GM19372 (cell line): ENCODE results near the gene ZCWPW2.

Experiments
- ATAC-seq: cut with Tn5 transposase; IDR thresholded peaks from one replicate; pipeline ENCODE4 v1.9.1; 2021; ENCODE audit warnings: mild to moderate bottlenecking, low read depth, moderate library complexity; ENCODE audit not compliant: unreplicated experiment

ZCWPW2 gene

GRCh38 chr3:28349469-28350000, 1.0 kb downstream of the ZCWPW2 start:
- ATAC-seq: no peak

GRCh38 chr3:28376424-28376823, 27.9 kb downstream of the ZCWPW2 start:
- ATAC-seq: no peak

GRCh38 chr3:28386049-28386448, 37.5 kb downstream of the ZCWPW2 start:
- ATAC-seq: no peak

GRCh38 chr3:28388978-28389377, 40.5 kb downstream of the ZCWPW2 start:
- no peak for ATAC-seq

- no peak for ATAC-seq
Observed at GRCh38 chr3:28399206-28399605, 50.7 kb downstream of the ZCWPW2 start.

GRCh38 chr3:28406241-28406640, 57.7 kb downstream of the ZCWPW2 start:
- ATAC-seq: no peak

GRCh38 chr3:28449398-28449797, 100.9 kb downstream of the ZCWPW2 start:
- ATAC-seq: no peak

GRCh38 chr3:28462866-28463265, 114.3 kb downstream of the ZCWPW2 start:
- no peak for ATAC-seq

GRCh38 chr3:28467414-28467813, 118.9 kb downstream of the ZCWPW2 start:
- no peak for ATAC-seq

- peak; percentile 71 for ATAC-seq
Observed at GRCh38 chr3:28476194-28476593, 127.7 kb downstream of the ZCWPW2 start.

GRCh38 chr3:28476764-28477163, 128.2 kb downstream of the ZCWPW2 start:
- ATAC-seq: no peak

- no peak for ATAC-seq
Observed at GRCh38 chr3:28485164-28485563, 136.6 kb downstream of the ZCWPW2 start.

GRCh38 chr3:28495301-28495700, 146.8 kb downstream of the ZCWPW2 start:
- ATAC-seq: no peak

- no peak for ATAC-seq
Observed at GRCh38 chr3:28502397-28502937, 153.9 kb downstream of the ZCWPW2 start.

- ATAC-seq: no peak
Observed at GRCh38 chr3:28504976-28505375, 156.5 kb downstream of the ZCWPW2 start.

GRCh38 chr3:28521663-28522062, 173.1 kb downstream of the ZCWPW2 start:
- ATAC-seq: no peak

- ATAC-seq: no peak
Observed at GRCh38 chr3:28542351-28542750, 193.8 kb downstream of the ZCWPW2 start.

- no peak for ATAC-seq
Observed at GRCh38 chr3:28544236-28544635, 195.7 kb downstream of the ZCWPW2 start.

- no peak for ATAC-seq
Observed at GRCh38 chr3:28544831-28545230, 196.3 kb downstream of the ZCWPW2 start.

GRCh38 chr3:28547677-28548076, 199.2 kb downstream of the ZCWPW2 start:
- ATAC-seq: no peak

GRCh38 chr3:28553175-28553574, 204.7 kb downstream of the ZCWPW2 start:
- no peak for ATAC-seq

- no peak for ATAC-seq
Observed at GRCh38 chr3:28556195-28556594, 207.7 kb downstream of the ZCWPW2 start.

- ATAC-seq: no peak
Observed at GRCh38 chr3:28564211-28564610, 215.7 kb downstream of the ZCWPW2 start.
